NCI-H146 (cell line): ENCODE measurements around the gene CUX1.
"Not testable (repeated sequence)": the region's sequence is repeated elsewhere in the genome, so short reads cannot be mapped to it uniquely, and the experiment has no call there.

Experiments used
- DNase-seq: peaks from one replicate; lab custom pipeline; 2025; lab: John Stamatoyannopoulos, UW

The CUX1 gene

DNA sequence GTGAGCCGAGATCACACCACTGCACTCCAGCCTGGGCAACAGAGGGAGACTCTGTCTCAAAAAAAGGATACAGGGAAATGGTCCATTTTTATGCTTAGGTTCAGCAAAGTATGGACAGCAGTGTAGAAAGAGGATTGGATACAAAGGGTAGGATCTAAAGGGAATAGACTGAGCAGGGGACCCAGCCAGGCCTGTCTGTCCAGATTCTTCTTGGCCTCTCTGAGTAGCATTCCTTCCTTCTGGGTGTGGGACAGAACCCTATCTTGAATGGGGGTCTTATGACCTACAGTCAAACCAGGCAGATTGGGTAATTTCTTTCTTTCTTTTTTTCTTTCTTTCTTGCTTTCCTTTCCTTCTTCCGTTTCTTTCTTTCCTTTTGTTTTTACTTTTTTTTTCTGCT is 494.9 kb downstream of the CUX1 start:
- no peak for DNase-seq

DNA sequence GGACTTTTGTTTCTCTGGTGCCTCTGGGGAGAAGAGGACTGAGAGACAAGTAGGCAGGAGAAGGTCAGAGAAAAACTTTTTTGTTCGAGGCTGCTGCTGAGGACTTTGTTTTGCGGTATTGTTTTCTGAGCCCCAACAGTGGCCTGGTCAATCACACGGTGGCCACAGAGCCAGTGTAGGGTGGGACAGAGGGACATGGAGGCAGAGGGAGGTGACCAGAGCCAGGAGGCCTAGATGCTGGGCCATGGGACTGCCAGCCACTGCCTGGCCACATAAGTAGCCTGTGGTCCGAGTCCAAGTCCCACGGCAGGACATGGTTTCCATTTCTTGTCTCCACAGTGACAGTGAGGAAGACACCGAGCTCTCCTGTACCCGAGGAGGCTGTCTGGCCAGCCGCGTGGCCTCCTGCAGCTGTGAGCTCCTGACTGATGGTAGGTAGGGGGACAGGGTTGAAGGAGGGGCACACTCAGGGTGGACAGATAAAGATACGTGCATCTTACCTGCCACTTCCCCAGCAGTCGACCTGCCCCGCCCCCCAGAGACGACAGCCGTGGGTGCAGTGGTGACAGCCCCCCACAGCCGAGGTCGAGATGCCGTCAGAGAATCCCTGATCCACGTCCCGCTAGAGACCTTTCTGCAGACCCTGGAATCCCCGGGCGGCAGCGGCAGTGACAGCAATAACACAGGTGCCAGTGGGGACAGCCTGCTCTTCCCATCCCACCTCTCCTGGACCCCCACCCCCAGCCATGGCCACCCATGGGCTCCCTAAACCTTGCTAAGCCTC is 496.8 kb downstream of the CUX1 start:
- no peak for DNase-seq

DNA sequence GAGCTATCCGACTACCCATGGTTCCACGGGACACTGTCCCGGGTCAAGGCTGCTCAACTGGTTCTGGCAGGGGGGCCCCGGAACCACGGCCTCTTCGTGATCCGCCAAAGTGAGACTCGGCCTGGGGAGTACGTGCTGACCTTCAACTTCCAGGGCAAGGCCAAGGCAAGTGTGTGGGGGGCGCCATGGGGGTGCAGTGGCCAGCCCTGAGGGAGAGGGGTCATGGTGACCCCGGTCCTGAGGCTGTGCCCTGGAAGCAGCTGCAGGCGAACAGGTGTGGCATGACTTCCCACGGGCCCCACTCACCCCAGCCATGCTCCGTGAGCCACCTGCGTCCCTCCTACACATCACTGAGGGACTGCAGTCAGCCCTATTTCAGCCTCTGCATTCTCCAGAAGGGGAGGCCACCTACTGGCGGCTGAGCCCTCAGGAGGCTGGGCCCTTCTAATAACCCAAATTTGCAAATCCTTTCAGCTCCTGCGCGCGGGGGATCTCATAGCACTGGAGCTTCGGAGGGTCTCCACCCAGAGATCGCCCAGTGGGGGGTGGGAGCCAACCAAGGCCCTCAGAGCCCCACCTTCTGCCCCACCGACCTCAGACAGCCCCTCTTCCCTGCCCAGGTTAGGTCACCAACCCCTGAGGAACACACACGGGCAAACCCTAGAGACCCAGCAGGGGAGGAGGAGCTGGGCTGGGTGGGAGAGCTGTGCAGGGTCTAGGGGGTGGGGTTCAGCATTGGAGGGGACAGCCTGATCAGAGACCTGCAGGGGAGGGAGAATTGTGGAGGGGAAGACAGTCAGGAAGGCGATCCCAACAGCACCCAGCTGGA is 500.0 kb downstream of the CUX1 start:
- no peak for DNase-seq

DNA sequence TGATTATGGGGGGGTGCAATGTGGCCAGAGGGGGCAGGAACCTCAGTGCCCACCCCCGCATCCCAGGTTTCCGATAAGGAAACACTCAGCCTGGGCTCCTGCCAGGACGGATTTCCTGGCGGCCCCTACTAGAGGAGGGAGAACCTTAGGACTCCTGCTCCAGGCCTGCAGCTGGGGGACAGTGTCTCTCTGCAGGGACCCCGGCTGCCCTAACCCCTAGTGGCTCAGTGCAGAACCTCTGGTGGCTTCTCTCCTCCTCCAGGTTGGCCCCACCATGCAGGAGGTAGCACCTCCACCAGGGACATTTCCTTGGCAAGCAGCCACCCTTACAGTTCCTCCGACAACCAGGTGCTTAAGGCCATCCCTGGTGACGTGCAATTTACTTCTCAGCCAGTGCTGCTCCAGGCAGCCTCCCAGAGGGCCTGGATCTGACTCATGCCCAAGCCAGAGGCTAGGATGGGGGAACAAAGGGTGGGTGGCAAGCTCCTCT is 501.1 kb downstream of the CUX1 start:
- no peak for DNase-seq

DNA sequence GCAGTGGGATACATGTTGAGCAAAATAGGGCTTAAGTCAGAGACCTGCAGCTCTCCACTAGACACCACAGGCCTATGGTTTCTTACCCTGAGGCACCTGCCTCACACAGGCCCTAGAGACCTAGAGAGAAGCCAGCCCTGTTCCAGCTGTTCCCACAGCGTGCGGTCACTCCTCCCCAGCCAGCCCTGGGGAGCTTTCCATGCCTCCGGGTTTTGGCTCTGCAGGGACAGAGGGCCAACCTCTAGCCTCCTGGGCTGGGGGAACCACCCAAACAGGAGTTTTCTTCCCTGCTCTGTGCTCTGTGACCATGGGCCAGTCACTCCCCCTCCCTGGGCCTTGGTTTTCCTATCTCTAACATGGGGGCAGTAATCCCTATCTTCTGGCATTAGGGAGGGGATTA is 502.2 kb downstream of the CUX1 start:
- DNase-seq, result no peak

DNA sequence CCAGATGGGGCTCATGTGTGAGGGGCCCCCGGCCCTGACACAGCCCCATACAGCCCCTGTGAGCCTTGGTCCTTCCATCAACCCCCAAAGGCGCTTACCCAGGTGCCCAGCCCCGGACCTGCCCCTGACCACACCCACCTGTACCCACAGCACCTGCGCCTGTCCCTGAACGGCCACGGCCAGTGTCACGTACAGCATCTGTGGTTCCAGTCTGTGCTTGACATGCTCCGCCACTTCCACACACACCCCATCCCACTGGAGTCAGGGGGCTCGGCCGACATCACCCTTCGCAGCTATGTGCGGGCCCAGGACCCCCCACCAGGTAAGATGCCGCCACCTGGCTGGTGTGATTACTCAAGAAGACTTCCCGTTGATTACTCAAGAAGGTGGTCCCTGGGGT is 502.8 kb downstream of the CUX1 start:
- DNase-seq, result no peak

DNA sequence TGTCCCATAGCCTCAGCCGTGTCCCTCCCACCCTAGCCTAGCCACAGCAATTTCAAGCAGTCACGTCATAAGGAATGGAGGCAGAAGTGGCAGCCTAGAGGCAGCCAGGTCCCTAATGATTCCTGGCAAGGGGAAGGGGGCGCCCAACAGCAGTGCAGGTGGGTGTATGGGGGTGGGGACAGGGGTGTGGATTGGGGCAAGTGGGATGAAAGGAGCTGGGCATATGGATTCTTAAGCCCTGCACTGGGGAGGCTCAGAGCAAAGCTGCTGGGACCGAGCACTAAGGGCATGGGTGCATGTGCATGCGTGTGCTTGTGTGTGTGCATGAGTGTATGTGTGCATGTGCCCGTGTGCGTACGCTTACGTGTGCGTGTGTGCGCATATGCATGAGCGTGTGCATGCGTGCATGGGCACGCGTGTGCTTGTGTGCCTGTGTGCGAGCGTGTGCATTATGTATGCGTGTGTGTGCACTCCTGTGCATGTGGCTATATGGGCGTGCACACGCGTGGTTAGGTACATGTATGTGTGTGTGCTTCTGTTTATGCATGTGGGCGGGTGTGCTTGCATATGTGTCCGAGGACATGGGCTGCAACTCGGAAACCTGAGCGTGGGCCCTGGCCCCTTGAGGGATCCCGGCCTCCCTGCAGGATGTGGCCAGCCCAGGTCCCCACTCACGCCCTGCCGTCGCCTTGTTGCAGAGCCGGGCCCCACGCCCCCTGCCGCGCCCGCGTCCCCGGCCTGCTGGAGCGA is 503.4 kb downstream of the CUX1 start:
- DNase-seq, result no peak

DNA sequence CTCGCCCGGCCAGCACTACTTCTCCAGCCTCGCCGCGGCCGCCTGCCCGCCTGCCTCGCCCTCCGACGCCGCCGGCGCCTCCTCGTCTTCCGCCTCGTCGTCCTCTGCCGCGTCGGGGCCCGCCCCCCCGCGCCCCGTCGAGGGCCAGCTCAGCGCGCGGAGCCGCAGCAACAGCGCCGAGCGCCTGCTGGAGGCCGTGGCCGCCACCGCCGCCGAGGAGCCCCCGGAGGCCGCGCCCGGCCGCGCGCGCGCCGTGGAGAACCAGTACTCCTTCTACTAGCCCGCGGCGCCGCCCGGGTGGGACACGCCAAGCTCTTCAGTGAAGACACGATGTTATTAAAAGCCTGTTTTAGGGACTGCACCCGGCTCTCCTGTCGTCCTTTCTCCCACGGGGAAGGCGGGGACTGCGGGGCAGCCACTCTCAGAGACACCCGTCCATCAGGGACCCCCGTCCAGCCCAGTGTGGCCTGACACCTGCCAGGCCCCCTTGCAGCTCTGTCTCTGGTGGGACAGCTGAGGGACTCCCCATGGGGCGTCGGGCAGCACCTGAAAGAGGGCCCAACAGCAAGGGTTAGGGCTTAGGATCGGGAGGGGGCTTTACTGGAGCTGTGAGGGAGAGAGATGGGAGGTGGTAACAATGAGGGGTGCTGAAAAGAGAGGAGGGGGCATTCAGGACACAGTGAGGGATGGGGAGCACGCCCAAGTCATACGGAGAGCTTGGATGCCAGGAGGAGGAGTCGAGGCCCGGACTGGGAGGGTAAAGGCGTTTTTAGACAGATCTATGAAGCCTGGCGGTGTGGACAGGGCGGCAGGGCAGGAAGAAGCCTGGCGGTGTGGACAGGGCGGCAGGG is 504.1 kb downstream of the CUX1 start:
- no peak for DNase-seq

DNA sequence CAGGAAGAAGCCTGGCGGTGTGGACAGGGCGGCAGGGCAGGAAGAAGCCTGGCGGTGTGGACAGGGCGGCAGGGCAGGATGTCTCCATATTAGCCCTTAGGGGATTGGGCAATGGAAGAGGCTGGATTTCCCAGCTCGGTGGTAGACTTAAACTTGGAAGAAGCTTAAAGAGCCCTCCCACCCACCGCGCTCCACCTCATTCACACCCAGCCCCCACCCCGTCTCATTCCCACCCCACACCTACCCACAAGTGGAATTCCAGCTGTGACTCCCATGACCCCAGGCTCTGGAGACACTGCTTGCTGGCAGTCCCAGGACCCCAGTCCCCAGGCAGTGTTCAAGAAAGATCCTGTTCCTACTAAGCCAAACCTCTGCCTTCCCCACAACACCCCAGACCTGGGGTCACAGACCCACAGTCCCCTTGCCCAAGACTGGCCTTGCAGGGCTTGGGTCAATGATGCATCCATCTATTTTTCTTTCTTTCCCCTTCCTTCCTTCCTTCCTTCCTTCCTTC is 504.8 kb downstream of the CUX1 start:
- no peak for DNase-seq

DNA sequence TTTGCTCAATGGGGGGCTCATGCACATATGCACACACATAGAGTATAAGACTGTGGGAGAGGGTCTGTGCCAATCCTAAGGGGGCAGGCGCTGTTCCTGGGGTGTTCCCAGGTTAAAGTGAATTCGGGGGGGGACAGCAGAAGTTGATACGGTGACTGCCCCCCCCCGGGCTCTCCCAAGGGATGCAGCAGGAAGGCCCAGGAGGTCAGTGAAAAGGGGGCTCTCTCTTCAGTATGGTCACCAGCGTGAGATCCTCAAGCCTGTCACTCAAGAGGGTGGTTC is 506.4 kb downstream of the CUX1 start:
- no peak for DNase-seq

DNA sequence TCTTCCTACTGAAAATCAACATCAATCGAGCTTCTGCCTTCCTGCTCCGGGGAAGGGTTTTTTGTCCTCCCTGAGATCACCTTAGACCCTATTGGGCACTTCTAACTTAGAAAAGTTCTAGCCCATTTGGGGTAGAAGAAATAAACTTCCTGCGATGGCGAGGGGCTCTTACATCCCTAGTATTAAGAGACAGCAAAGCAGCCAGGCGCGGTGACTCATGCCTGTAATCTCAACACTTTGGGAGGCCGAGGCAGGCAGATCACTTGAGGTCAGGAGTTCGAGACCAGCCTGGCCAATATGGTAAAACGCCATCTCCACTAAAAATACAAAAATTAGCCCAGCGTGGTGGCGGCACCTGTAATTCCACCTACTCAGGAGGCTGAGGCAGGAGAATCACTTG is 507.7 kb downstream of the CUX1 start:
- DNase-seq, result not testable (repeated sequence)

DNA sequence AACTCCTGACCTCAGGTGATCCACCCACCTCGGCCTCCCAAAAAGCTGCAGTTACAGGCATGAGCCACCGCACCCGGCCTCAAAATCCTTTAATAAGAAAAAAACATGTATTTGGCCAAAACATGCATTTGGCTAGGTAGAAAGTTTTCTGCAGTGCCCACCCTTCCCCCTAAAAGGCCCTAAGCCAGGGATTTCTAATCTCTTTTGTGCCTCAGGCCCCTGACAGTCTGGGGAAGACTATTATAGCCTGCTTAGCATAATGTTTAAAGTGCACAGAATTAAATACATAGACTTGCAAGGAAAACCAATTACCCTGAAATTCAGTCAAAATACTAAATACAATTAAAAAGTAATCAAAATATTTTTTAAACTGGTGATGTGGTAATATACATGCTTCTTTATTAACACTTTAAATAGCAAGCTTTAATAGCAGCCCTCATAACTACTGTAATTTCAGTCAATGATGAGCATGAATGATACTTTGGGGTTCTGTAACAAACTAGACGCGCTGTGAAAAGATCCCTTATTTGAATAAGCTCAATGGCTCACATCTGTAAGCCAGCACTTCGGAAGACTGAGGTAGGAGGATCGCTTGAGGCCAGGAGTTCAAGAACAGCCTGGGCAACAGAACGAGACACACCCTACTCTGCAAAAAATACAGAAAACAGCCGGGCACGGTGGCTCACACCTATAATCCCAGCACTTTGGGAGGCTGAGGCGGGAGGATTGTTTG is 508.9 kb downstream of the CUX1 start:
- DNase-seq, result no peak

DNA sequence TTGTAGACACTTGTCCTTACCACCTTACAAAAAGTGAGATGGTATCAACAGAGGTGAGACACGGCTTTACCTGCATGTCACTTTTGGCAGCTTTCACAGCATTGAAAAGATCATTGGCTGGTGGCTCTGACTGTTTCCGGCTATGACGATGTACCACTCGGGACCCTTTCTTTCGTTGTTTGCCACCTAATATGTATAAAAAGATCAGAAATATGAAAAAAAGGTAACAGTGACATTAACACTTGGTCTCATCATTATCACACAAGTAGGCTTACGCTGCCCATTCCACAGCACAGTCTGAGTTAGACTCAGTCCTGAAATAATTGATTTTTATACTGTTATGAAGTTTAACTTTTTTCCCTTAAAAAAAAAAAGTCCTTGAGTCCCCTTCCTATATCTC is 509.8 kb downstream of the CUX1 start:
- not testable (repeated sequence) for DNase-seq

DNA sequence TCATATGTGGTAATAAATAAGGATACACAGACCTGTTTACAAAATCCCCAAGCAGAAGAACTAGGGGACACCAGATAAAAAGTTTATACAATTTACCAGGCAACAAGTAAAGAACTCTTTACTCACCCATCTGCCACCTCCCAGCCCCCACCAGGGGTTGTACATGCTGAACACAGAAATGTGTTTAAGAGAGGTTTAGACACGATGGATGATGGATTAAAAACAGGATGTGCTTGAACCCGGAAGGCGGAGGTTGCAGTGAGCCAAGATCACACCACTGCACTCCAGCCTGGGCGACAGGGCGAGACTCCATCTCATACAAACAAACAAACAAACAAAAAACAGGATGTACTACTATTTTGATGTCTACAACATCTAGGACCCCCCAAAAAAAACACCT is 511.4 kb downstream of the CUX1 start:
- not testable (repeated sequence) for DNase-seq

DNA sequence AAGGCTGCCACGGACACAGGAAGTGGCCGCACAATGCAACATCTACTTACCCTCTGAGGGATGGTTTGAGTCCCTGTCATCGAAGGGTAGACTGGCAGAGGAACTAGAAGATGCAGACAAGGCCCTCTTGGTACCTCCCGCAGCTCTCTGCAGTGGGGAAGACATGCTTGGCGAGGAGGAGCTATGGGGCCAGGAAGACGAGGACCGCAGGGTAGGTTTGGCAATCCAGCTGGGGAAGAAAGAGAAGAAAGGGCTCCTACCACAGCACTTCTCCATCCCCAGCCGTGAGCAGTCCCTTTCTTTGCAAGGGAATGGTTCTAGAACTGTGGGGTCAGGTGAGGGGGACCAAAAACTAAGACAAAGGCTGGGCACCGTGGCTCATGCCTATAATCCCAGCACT is 511.9 kb downstream of the CUX1 start:
- DNase-seq, result not testable (repeated sequence)

DNA sequence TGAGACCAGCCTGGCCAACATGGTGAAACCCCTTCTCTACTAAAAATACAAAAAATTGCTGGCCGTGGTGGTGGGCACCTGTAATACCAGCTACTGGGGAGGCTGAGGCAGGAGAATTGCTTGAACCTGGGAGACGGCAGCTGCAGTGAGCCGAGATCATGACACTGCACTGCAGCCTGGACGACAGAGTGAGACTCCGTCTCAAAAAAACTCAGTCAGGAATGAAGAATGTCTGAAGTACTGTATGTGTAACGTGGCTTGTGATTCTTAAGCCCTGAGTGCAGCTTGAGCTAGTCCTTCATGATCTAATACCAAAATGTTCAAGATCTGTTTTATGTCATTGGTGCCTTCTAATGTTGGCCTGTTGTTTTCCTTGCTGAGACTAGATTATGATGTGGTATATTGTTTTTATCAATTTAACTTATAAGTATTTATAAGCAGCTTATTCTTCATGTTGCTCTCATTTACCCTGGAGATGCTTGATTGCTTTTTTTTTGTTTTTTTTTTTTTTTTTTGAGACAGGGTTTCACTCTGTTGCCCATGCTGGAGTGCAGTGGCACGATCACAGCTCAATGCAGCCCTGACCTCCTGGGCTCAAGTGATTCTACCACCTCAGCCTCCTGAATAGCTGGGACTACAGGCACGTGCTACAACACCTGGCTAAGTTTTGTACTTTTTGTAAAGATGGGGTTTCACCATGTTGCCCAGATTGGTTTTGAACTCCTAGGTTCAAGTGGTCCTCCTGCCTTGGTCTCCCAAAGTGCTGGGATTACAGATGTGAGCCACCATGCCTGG is 513.4 kb downstream of the CUX1 start:
- not testable (repeated sequence) for DNase-seq
